Testis (tissue), 2 donors: ENCODE data around the gene MPPED1.

Experiments
- CTCF ChIP-seq, 3 experiments: fragments of 450-650 bp in 2 of 3; fragments of 200-600 bp in 1 of 3; sonication (generic) in 1 of 3; IDR thresholded peaks; one replicate each; pipeline ENCODE4 v1.5.1; 2016 to 2019; ENCODE audit warnings: antibody characterized with exemption in 3 of 3, mild to moderate bottlenecking in 2 of 3, moderate library complexity in 1 of 3
- POLR2A ChIP-seq: fragments of 450-650 bp; IDR thresholded peaks from one replicate; pipeline ENCODE4 v1.6.1; 2017; ENCODE audit warnings: antibody characterized with exemption, mild to moderate bottlenecking, moderate library complexity

GRCh38 chr22:43447380-43447779, 35.6 kb downstream of the MPPED1 start:
- TF ChIP-seq CTCF (IDR thresholded peaks at IDR 0.05) (no peak), POLR2A (no peak)
